Hematopoietic multipotent progenitor cell treated with erythropoietin and hydrocortisone succinate and interleukin-3 and kit ligand, for 8 days (in vitro differentiated cells): ENCODE data around the gene GPC3.
"Not testable (repeated sequence)": the region's sequence is repeated elsewhere in the genome, so short reads cannot be mapped to it uniquely, and the experiment has no call there.

Experiments
- DNase-seq: peaks from one replicate; pipeline ENCODE4 v3.0.0-alpha.2; 2015

Gene GPC3

DNA sequence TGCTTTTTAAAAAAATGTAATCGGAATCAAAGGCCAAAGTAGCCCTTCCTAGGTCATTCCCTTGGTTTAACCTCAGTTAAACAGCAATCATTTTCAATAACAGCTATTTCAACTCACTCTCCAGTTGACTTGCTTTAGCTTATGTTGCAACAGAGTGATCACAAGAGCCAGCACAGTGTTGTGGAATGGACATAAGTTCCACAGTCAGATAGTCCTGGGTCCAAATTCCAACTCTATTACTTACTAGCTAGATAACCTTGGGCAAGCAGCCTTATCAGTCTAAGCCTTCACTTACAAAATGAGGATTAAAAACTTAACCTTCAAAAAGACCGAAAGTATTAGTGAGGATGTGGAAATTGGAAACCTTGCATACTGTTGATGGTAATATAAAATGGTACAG, 9.2 kb upstream of the GPC3 start:
- no peak for DNase-seq

DNA sequence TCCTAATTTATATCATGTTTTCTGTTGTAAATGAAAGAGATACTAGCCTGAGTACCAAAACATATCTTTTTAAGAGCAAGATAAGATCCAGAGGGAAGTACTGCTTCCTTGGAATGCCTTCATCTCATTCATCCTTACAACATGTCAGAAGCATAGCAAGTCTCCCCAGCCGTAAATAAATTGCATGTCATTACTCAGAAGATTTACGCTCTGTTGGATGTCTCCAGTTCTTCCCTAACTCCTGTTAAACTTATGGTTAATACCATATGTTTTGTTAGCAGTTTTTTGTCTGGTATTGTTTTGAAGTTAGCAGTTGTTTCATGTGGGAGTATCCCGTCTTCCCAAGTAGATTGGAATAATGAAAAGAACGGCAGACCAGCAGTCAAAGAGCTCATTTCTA, 7.5 kb upstream of the GPC3 start:
- no peak for DNase-seq

DNA sequence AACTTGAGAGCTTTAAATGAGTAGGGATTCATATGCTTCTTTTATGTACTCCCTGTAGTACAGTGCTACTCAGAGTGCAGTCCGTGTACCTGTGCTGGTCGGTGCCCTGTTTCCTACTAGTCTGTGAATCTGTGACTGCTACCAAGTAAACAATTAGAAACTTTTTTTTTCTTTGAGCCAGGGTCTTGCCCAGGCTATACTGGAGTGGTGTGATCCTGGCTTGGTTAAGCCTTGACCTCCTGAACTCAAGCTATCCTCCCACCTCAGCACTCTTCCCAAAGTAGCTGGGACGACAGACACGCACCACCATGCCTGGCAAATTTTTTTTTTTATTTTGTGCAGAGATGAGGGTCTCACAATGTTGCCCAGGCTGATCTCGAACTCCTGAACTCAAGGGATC, 6.4 kb upstream of the GPC3 start:
- DNase-seq = no peak

DNA sequence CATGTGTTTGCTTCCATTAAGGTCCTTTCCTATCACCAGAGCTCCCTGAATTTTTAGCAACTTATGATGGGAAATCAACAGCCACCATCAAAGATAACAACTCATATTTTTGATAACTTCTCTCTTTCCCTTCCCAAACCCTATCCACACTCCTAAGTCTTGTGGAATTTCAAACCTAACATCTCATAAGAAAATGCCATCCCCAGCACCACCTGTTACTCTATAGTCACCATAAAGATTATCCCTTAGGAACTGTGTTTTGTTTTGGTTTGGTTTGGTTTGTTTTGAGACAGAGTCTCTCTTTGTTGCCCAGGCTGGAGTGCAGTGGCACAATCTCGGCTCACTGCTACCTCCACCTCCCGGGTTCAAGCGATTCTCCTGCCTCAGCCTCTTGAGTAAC, 5.7 kb upstream of the GPC3 start:
- not testable (repeated sequence) for DNase-seq

DNA sequence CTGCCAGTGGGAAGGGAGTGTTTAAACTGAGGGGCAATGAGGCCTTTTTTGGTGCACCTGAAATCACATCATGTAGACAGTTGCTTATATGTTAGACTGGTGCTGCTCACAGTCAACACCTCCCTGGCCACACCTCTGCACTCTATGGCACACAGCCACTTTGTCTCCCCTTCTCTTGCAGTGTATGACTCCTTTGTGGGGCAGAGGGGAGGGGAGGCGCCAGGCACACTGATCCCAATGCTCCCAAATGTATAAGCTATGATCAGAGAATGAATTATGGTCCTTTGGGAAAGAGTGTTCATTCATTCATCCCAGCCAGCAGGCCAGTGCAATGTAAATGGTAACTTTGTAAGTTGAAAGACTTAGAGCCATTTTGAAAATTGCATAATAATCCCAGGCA, 4.6 kb upstream of the GPC3 start:
- DNase-seq = no peak

DNA sequence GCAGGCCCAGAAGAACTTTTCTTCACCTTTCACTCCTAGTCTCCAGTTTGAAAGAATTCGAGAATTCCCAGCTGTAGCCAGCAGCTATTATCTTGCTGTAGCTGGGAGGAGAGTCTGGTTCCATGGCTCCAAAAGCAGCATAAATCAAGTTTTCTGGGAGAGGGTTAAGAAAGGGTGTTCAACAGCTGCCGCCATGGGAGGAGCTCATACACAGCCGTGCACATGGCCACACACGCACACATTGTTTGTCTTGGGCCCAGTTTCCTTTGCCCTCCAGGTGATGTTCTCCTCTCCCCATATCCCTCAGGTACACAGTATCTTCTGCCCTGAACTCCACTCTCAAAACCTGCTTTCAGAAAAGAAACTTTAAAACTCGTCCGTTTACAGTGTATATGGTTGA, 4.1 kb upstream of the GPC3 start:
- DNase-seq = no peak

DNA sequence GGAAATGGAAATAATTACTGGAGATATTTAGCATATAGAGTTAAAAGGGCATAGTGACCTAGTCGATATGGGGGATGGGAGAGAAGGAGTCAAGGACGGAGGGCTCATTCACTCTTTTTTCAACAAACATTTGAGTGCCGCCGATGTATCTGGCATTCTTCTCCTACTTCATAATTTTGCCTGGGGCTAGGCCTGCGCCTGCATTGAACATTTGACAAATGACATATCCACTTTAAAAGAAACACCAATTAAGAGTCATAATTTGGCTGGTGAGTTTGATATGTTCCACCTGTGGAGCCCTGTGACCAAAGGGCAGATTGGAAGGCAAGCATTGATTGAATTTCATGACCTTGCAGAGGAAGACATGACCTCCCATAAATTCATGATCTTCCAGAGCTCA, 2.6 kb upstream of the GPC3 start:
- no peak for DNase-seq

DNA sequence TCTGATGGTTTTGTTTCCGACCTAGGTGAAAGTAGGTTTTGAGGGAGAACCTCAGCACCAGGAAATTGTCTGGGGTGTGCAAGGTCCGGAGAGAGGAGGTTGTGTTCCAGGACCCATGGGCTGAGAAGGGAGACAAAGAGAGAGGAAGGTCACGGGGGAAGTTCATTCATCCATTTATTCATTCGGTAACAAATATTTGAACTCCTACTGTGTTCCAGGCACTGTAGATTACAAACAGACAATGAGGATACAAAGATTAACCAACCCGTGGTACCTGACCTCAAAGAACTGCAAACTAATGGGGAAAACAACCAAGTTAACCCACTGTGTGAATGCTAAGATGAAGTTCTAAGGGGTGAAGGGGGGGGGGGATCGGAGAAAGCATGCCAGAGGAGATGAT, 1.8 kb upstream of the GPC3 start:
- DNase-seq = no peak

DNA sequence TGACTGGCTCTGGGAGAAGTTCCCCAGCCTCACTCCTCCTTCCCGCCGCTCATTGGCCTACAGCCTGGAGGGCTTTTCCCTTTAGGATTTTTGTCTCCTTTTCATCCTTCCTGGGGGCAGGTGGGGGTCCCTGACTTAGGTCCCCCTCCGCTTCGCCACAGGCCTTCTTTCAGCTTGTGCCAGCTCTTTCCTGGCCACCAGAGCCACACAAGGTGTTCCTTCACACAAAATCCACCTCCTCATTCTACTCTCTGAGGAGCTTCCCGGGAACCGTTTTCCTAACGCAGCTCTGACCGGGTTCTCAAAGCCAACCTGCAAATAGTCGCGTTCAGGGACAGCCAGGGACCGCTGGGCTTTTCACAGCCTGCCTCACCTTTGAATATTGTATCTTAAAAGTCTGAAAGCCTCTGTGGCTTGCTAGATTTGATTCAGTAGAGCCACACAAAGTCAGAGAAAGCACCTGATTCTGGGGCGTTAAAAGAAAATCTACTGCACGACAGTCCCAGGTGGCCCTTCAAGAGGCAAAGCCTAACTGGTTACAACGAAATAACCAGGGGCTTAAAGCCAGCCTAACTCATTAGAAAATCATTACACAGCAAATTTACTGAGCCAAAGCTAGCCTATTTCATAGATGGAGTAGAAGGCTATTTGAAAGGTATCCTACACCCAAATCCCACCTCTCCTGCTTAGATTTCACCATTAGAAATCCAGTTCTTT, 731 bp upstream of the GPC3 start:
- DNase-seq = no peak

DNA sequence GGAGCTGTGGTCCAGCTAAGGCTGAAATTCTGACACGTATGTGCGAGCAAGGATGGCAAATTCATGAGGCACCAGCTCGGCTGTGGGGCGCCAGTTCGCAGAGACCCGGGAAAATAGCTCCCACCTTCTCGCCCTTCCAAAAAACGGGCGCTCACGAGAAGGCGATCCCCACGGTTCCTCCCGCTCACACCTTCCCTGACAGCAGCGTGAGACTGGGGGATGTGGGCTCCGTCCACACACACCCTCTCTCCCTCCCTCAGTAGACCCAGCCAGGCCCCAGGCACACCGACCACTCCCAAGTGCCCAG, 584 bp downstream of the GPC3 start:
- DNase-seq = no peak

DNA sequence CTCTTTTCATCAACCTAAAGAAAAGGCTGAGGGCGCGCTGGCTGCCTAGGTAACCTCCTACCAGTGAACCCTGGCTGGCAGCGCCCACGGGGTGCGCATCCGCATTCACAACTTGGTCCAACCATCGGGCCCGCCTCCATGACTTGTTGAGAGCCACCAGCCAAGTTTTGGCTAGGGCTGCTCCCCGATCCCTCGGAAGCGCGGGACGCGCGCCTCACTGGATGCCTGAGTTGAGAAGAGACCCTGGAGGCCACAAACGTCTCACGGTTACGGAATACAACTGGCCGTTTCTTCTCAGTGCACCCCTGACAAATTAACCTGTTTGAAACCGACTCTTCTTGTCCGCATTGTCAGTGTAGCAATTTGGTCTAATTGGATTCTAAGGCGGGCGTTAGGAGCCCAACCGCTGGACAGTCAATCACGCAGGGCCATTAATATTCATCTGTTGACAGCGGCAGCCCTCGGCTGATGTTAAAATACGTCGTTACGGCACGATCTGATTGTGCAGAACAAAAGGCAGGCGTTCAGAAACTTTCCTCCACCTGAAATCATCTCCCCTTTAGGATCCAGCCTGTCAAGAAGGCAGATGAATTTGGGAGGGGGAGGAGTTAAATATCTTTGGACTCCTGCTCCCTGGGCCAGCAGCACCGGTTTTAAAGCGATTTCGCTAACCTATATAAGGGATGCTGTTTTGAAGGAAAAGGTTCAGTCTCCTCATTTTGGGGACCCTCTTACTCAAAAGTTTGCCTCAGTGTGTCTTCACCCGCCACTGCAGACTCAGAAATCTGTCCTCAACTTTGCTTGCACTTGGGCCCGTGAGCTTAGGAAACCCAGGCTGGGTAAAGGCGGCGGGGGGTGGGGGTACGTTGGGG, 1.2 kb downstream of the GPC3 start:
- no peak for DNase-seq

DNA sequence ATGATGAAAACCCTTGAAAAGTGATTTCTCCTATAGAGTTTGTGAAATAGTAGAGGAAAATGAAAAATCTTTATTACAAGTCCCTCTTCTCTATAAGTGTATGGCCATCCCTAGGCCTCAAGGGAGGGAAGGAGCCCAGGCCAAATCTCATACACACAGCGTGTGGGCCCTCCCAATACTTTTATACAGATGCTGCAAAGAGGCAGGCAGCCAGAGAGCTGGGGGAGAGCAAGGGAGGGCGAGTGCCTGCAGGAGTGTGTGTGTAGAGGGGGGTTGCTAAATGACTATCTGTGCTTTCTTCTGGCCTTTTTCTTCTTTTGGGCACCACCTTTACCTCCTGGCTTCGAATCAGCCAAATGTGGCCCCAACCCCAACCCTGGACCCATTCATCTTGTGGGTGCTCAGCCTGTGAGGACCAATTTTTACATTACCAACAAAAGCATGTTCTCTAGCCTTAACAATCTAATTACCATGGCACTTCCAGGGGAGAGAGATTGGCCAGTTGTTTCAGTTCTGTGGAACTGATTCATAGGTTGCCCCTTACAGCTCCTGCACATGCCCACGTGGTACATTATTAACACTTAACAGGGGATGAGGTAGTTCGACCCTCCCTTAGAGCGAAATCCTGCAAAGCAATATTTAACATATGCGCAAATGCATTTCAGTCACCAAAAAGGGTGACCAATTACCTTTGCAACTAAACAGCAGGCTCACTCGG, 2.0 kb downstream of the GPC3 start:
- DNase-seq = no peak

DNA sequence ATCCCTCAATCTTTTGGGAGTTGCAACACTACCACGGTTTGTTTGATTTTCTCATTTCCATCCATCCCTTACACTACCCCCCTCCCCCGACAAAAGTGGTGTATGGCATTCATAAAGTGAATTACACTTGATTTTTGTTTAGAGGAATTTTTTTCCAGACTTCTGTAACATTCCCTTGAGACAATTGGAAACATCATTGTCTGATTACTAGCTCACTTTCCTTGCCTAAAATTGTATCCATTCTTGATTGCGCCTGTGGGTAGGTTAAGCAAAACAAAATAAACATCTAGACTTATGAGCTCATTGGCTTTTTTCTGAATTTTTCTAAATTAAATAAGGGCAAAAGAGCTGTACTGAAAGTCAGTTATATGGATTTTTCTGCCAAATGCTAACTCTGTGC, 3.5 kb downstream of the GPC3 start:
- no peak for DNase-seq

DNA sequence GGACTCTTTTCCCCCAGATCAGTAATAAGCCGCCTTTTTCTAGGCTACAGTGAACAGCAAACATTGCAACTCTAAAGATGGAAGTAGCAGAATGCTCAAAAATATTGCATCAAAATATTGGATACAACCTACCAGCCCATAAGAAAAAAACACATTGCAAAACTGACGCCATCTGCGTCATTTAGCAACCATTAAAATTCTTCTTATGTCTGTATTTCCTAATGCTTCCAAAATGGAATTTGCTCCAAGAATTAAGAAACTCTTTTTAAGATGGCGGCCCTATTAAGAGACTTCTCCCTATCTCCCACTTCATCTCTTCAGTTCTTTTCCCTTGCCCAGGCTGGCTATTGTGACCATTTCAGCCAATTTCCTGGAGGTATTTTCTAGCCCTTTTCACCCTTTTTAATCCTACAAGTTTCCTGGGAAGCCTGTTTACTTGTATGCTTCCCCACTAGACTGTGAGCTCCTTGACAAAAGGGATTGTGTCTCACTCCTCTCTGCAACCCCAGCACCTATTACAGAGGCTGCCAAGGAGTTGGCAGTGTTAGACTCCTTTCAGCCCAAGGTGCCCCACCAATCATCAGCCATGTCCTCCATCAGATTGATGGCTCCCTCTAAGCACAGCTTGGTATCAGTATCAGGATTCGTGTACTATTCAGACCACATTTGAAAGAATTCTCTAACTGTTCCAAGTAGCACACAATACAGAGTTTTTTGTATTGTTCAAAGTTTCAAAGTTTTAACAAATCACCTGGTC, 4.4 kb downstream of the GPC3 start:
- DNase-seq = no peak

DNA sequence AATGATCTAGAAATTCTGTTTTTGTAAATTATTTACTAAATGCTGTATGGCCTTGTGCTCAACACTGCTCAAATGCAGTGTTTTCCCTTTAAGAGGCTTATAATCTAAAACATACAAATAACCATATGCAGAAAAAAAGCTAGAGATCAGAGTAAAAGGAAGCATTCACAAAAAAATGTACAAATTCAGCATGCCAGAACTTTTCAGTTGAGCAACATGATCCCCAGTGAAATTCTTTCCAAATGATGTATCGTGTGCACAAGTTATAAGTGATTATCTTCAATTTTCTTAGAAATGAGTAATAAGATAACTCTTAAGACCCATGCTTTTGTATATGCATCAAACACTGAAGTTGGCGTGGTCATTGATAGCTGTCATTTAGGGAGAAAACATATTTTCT, 5.0 kb downstream of the GPC3 start:
- no peak for DNase-seq

DNA sequence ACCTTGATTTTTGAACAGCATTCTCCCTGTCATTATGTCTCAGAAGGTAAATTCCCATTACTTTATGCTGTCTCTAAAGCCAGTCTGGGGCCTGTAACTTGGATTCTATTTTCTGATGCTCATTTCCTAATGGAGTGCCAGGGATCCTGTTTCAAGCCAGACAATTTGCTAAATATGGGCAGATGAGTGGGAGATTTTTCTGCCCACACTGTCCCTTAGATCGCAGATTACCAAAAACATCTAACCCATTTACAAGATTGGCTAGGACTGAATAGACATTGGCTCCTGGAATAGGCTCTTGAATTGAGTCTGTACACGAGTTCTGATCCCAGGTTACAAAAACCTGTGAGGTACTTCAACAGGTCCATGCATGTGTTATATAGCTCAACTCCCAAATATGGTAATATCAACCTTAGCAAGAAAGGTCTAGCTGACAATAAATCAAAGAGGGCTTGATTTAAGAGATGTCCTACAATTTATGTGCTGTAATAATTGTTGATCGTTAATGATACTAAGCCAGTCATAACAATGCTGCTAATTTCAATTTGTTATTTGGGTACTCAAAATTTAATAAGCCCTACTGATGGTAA, 5.7 kb downstream of the GPC3 start:
- DNase-seq = no peak

DNA sequence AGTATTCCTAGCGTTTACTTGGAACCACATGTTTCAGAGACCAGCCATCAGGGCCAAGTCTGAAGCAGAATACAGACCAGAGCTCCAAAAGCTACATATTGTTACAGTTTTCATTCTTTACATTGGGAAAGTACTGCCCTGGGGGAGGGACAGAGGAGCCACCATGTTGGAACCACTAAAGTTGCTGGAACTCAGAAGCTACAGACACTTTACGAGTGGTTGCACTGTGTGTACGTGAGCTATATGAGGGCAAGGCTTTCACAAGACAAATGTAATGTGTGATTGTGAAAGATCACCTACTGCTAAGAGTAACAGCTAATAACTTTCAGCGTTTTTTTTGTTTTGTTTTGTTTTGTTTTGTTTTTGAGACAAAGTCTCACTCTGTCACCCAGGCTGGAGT, 11.7 kb downstream of the GPC3 start:
- no peak for DNase-seq

DNA sequence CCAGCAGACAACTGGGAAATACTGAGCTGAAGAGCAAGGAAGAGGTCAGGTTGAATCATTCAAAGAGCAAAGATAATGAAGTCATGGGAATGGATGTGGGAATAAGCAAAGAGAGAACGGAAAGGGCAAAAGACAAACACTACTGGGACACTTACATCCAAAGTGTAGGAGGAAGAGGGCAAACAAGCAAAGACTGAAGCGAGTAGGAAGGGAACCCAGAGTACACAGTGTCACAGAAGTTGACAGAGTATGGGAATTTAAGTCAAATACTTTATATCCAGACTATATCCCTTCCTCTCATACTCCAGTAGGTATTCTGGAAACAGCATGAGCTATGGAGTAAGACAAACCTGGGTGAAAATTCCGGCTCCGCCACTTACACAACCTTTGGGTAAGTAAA, 12.5 kb downstream of the GPC3 start:
- DNase-seq = no peak

DNA sequence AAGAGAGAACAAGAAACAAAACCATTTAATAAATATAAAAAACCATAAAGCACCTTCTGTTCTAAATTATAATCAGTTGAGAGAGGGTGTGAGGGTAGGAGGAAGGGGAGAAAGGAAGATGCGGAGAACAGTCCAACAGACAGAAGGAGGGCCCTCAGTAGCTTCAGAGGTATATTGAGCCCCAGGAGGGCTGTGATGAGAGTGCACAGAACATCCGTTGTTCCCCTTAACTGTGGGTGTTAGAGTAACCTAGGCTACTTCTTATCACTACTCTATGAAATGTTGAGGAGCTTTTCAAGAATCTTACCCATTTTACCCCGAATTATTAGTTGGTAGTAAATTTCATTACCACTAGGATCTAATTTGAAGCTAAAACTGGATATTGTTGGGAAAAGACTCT, 13.8 kb downstream of the GPC3 start:
- no peak for DNase-seq

DNA sequence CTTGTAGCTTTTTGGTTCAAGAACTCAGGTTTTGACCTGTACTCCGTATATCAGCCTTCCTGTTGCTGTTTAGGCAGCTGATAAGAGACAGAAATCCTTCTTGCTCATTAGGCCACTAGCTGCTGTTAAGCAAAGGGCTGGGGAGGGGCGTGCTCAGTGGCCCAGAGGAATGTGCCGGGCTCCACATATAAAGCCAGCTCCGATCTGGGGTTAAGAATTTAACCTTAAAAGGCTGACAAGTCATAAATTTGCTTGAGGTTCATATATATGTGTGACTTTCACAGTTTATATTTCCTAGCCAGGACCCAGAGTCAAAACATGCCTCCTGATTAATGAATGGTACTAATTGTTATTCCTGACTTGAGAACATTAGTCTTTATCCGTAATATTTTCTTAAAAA, 15.3 kb downstream of the GPC3 start:
- no peak for DNase-seq

DNA sequence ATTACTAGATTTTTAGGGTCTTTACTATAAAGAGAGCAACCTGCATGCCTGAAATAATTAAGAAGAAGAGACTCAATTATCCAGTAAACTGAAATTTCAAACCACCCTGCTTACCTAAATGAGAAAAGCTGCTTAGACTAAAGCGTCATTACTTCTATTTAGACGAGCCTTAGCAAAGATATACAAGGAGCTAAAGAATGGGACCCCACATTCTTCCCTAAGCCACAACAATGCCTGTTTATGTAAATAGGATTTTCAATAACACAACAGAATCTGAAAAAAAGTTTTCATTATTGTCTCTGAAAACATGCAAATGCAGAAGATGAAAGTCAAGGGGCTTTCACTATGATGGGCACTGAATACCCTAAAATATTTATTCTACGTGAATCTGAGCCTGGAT, 16.2 kb downstream of the GPC3 start:
- DNase-seq = no peak

DNA sequence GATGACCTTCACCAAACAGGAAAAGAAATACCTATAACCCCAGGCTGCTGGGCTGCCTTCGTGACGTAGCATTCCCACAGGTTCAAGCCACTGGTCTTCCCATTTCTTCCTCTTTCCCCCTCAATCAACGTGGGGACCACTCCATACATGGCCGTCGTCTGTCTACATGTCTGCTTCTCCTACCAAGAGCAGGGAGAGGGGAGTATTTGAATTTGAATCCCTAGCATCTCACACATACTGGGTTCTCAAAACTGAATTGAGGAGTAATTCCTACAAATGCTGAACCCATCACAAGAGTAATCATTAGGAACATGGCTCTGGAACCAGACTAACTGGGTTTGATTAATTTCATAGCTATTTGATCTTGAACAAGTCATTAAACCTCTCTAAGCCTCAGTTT, 17.3 kb downstream of the GPC3 start:
- DNase-seq = no peak

DNA sequence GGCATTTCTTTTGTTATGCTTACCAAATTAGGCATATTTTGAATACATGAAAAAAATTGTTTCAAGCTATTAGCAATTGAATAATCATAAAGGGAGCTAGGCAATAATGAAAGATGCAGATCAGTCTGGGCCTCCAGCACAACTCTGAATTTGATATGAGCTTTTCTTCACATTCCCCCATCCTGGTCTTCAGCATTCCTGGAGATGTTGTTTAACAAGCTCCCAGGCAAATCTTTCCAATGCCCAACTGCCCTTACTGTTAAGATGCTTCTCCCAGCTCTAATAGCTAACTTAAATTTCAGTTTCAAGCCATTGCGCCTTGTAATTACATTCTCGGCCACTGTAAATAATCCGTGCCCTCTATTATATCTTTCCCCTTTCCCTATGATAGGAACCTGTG, 19.2 kb downstream of the GPC3 start:
- no peak for DNase-seq
